K562 (cell line): ENCODE results near the gene SYNE1. TPM values are rescaled to one million over a fixed set of nuclear protein-coding genes. Genes with fewer than 3 reads are reported as not detected.

ENCODE experiments used
- ATAC-seq: fragments of 200-7000 bp; cut with Tn5 transposase; 3 replicates; pipeline ENCODE4 v1.9.1; 2020; ENCODE audit warnings: moderate library complexity
- BruUV-seq: library from RNA; stranded (reverse); fragments of 400-500 nt; replicated peaks from 2 replicates; lab custom pipeline; 2021; lab: Mats Ljungman, UMichigan
- CTCF ChIA-PET: fragments of 300-600 bp; formaldehyde crosslinking; extraction: SDS; loops from one replicate; lab custom pipeline; 2021; ENCODE audit warnings: low intra/inter-chr PET ratio; lab: Yijun Ruan, JAX
- POLR2A ChIA-PET: fragments of 300-600, 350-650 bp; sonication (Branson Sonifier 250); formaldehyde crosslinking; extraction: SDS; loops from one replicate; lab custom pipeline; 2021; ENCODE audit warnings: antibody characterized with exemption, inconsistent platforms; lab: Yijun Ruan, JAX
- DNase-seq, 4 experiments: peaks; one replicate each; pipeline versions ENCODE4 v3.0.0 to v3.0.0-alpha.2; 2011 to 2018; ENCODE audit warnings: low spot score in 3 of 4, mixed read lengths in 3 of 4; ENCODE audit errors: extremely low read depth in 1 of 4
- FAIRE-seq: peaks from 2 replicates; lab custom pipeline; 2011; peaks lifted over from hg19 to GRCh38; lab: Jason Lieb, UNC
- H2AFZ ChIP-seq: 2 replicates; pipeline ENCODE4 v1.6.0; 2011; ENCODE audit warnings: low read depth, low read length, control low read depth, inconsistent platforms
- H3K27ac ChIP-seq: fragments of 200-600 bp; 3 replicates; pipeline ENCODE4 v1.8.0; 2011; ENCODE audit warnings: low read depth, mild to moderate bottlenecking, control low read depth, inconsistent platforms, low read length, moderate library complexity, mixed read lengths; ENCODE audit errors: extremely low read depth
- H3K27me3 ChIP-seq, 2 experiments: fragments of 300-600 bp in 1 of 2; 2 replicates in 1 of 2; 3 replicates in 1 of 2; pipeline versions ENCODE4 v1.6.0 to v1.8.0; 2011; ENCODE audit warnings: inconsistent platforms in 2 of 2, low read length in 2 of 2, mild to moderate bottlenecking in 1 of 2, mixed read lengths in 1 of 2, moderate library complexity in 1 of 2; ENCODE audit not compliant: control insufficient read depth in 2 of 2, insufficient read depth in 2 of 2
- H3K36me3 ChIP-seq: fragments of 300-600 bp; 3 replicates; pipeline ENCODE4 v1.8.0; 2011; ENCODE audit warnings: mild to moderate bottlenecking, low read length, inconsistent platforms; ENCODE audit not compliant: control insufficient read depth, insufficient read depth
- H3K4me1 ChIP-seq, 2 experiments: fragments of 200-600 bp in 1 of 2; replicated peaks in 1 of 2; 2 replicates in 1 of 2; 3 replicates in 1 of 2; pipeline versions ENCODE4 v1.5.1 to v1.8.0; 2011; ENCODE audit warnings: inconsistent platforms in 2 of 2, low read length in 2 of 2, mild to moderate bottlenecking in 1 of 2, mixed read lengths in 1 of 2, moderate library complexity in 1 of 2; ENCODE audit not compliant: control insufficient read depth in 2 of 2, insufficient read depth in 2 of 2
- H3K4me2 ChIP-seq: 2 replicates; pipeline ENCODE4 v1.6.1; 2011; ENCODE audit warnings: low read length, control low read depth, inconsistent platforms, mixed read lengths; ENCODE audit not compliant: insufficient read depth
- H3K4me3 ChIP-seq: fragments of 200-600 bp; sonication (generic), shearing (Covaris generic); 2 replicates; pipeline ENCODE4 v1.5.1; 2016; ENCODE audit warnings: control low read depth, inconsistent platforms
- H3K79me2 ChIP-seq: fragments of 200-600 bp; 3 replicates; pipeline ENCODE4 v1.8.0; 2011; ENCODE audit warnings: low read length, inconsistent platforms; ENCODE audit not compliant: control insufficient read depth, insufficient read depth
- H3K9ac ChIP-seq, 2 experiments: 2 replicates each; pipeline versions ENCODE4 v1.6.0 to v1.6.1; 2011; ENCODE audit warnings: low read depth in 2 of 2, low read length in 2 of 2, control low read depth in 1 of 2, inconsistent platforms in 1 of 2, mild to moderate bottlenecking in 1 of 2, mixed read lengths in 1 of 2; ENCODE audit not compliant: insufficient read depth in 1 of 2
- H3K9me1 ChIP-seq: one replicate; pipeline ENCODE4 v1.6.0; 2011; ENCODE audit warnings: inconsistent platforms, mild to moderate bottlenecking, low read length, moderate library complexity; ENCODE audit not compliant: control insufficient read depth, insufficient read depth
- H3K9me3 ChIP-seq: replicated peaks from 2 replicates; pipeline ENCODE4 v1.5.1; 2011; ENCODE audit warnings: low read depth, low read length, inconsistent platforms; ENCODE audit not compliant: control insufficient read depth, insufficient read depth
- H4K20me1 ChIP-seq: replicated peaks from 2 replicates; pipeline ENCODE4 v1.6.1; 2011; ENCODE audit warnings: low read length, inconsistent platforms, mixed read lengths; ENCODE audit not compliant: control insufficient read depth, insufficient read depth
- ATF4 ChIP-seq: fragments of 450-650 bp; formaldehyde crosslinking; IDR thresholded peaks from 2 replicates; pipeline ENCODE4 v1.4.0; 2022; ENCODE audit warnings: mild to moderate bottlenecking, moderate library complexity
- BCL6 ChIP-seq: fragments of 250-450 bp; sonication (Bioruptor Pico); IDR thresholded peaks from 2 replicates; pipeline ENCODE4 v1.4.0; 2020
- IRF1 ChIP-seq: sonication (generic); formaldehyde crosslinking; IDR thresholded peaks from 2 replicates; pipeline ENCODE4 v1.8.0; 2022; ENCODE audit warnings: missing genetic modification reagents, mild to moderate bottlenecking, borderline replicate concordance
- MAFG ChIP-seq: fragments of 450-650 bp; conservative IDR thresholded peaks from 2 replicates; pipeline ENCODE4 v1.6.1; 2016; ENCODE audit warnings: missing genetic modification characterization, missing compliant biosample characterization
- POLR2A ChIP-seq: fragments of 450-650 bp; conservative IDR thresholded peaks from 2 replicates; pipeline ENCODE4 v1.6.1; 2016
- PTTG1 ChIP-seq: fragments of 450-650 bp; IDR thresholded peaks from 2 replicates; pipeline ENCODE4 v1.6.1; 2016; ENCODE audit warnings: low read depth, mild to moderate bottlenecking, missing genetic modification characterization, missing compliant biosample characterization
- RBM22 ChIP-seq: fragments of 200-400 bp; formaldehyde crosslinking; IDR thresholded peaks from 2 replicates; pipeline ENCODE4 v1.6.1; 2018; ENCODE audit warnings: low read length, low read depth; ENCODE audit not compliant: poor library complexity, severe bottlenecking
- RCOR1 ChIP-seq, 2 experiments: IDR thresholded peaks; 2 replicates each; pipeline ENCODE4 v1.6.1; 2012; ENCODE audit warnings: low read depth in 2 of 2, low read length in 2 of 2, borderline replicate concordance in 1 of 2, improper control_type of control experiment in 1 of 2
- RFX5 ChIP-seq: IDR thresholded peaks from 2 replicates; pipeline ENCODE4 v1.6.1; 2011; ENCODE audit warnings: low read depth, mild to moderate bottlenecking, improper control_type of control experiment, low read length
- TAF15 ChIP-seq: fragments of 200-400 bp; formaldehyde crosslinking; IDR thresholded peaks from 2 replicates; pipeline ENCODE4 v1.6.1; 2017; ENCODE audit warnings: mild to moderate bottlenecking, low read depth, low read length, moderate library complexity
- THRA ChIP-seq: fragments of 450-650 bp; IDR thresholded peaks from 2 replicates; pipeline ENCODE4 v1.6.1; 2017; ENCODE audit warnings: mild to moderate bottlenecking, moderate library complexity
- THRB ChIP-seq: fragments of 450-650 bp; formaldehyde crosslinking; conservative IDR thresholded peaks from 2 replicates; pipeline ENCODE4 v1.4.0; 2022; ENCODE audit warnings: mild to moderate bottlenecking, missing genetic modification characterization
- ZKSCAN3 ChIP-seq: fragments of 250-450 bp; sonication (Bioruptor Pico); IDR thresholded peaks from 2 replicates; pipeline ENCODE4 v1.4.0; 2020
- ZNF324 ChIP-seq: fragments of 250-450 bp; sonication (Bioruptor Pico); IDR thresholded peaks from 2 replicates; pipeline ENCODE4 v1.4.0; 2020; ENCODE audit warnings: mild to moderate bottlenecking
- WGBS: fragments of 100-300 bp; shearing (Covaris generic); methylation state at CpG from one replicate; pipeline ENCODE4 v1.1.6; 2016; ENCODE audit warnings: low coverage, mixed read lengths; ENCODE audit not compliant: insufficient coverage; ENCODE audit errors: missing lambda C conversion rate; 5-methylcytosine and 5-hydroxymethylcytosine counted together
- in situ Hi-C: fragments of 300-500 bp; cut with MboI; formaldehyde crosslinking; loops from 4 replicates; pipeline ENCODE4 v1.15.0; 2018; ENCODE audit warnings: inconsistent platforms, mixed read lengths
- intact Hi-C: fragments of 100-400 bp; cut with micrococcal nuclease; formaldehyde crosslinking; loops from 2 replicates; pipeline ENCODE4 v1.14.2; 2022
- polyA plus RNA-seq, 8 experiments: library from polyadenylated mRNA; depleted of rRNA in 4 of 8; stranded (reverse) in 5 of 8; unstranded in 3 of 8; fragments of >200 nt; fragmentation: Nextera tagmentation in 2 of 8; fragmentation: Illumina TruSeq in 1 of 8; extraction: Ambion mirVana in 2 of 8; extraction: Trizol in 1 of 8; gene quantifications; 2 replicates each; pipeline versions ENCODE4 v1.2.1 to v1.2.3, GENCODE V29; 2011 to 2014; ENCODE audit warnings: inconsistent platforms in 1 of 8, missing spikeins in 1 of 8
- total RNA-seq, 7 experiments: library from RNA; depleted of rRNA in 6 of 7; stranded (reverse); fragments of >200 nt in 6 of 7; fragmentation: Illumina TruSeq in 2 of 7; extraction: Trizol in 2 of 7; gene quantifications; 2 replicates each; pipeline versions ENCODE4 v1.2.1 to v1.2.3, GENCODE V29; 2011 to 2021; ENCODE audit warnings: low replicate concordance in 1 of 7

The SYNE1 gene
- total and polyA plus RNA-seq, 9 of the 15 experiments (the other 6 are each of a cell fraction or from before 2014, with no cell fraction given): under 0.01 to 0.42 (median 0.08) TPM; not detected in 1

- intact Hi-C loops: no loop called here
- Histone ChIP-seq H3K4me2 (no peak overlapping the region), H3K27ac (no peak overlapping the region), H2AFZ (no peak overlapping the region), H3K4me1 (no peaks in the 10 kb centered on the region), H3K27me3 (no peaks in the 10 kb centered on the region), H3K79me2 (no peaks in the 10 kb centered on the region), H3K9me1 (no peaks in the 10 kb centered on the region), H4K20me1 (no peaks in the 10 kb centered on the region), H3K9me3 (peaks cover 4% of the 10 kb centered on the region; the same call in 1 of the 2 replicates), H3K4me3 (no peak overlapping the region), H3K9ac (no peak overlapping the region), H3K36me3 (no peaks in the 10 kb centered on the region)
- 1% methylated on average over 11 of the region's 11 CpGs for WGBS
- no TSS peak for BruUV-seq
- in situ Hi-C loops: no loop called here
- ChIA-PET POLR2A (no interaction called here), CTCF (no interaction called here)
- ATAC-seq: no peak
- no peak for FAIRE-seq
- no peak for DNase-seq
- no peak for TF ChIP-seq RCOR1 (IDR thresholded peaks at IDR 0.05; ENCODE audit: borderline replicate concordance in 1 of 2, low read depth in 2 of 2, low read length in 2 of 2)
- TF ChIP-seq ZNF324 (CRISPR knock-in tag): no peak
- TF ChIP-seq RBM22: no peak
- TF ChIP-seq IRF1 (CRISPR knock-in tag): no peak
- TF ChIP-seq MAFG (tag): no peak
- no peak for TF ChIP-seq TAF15
- no peak for TF ChIP-seq RFX5
- TF ChIP-seq BCL6 (CRISPR knock-in tag): no peak
- TF ChIP-seq THRB: no peak
- no peak for TF ChIP-seq ZKSCAN3 (CRISPR knock-in tag)
- TF ChIP-seq THRA: no peak
- no peak for TF ChIP-seq PTTG1 (tag)
- TF ChIP-seq ATF4: no peak
- TF ChIP-seq POLR2A: no peak
These were observed 209.0 kb downstream of the SYNE1 start for GRCh38 chr6:152428126-152428525.
